NCI-H2227 (cell line): ENCODE data around the gene LNX2.
"Not testable (repeated sequence)": the region's sequence is repeated elsewhere in the genome, so short reads cannot be mapped to it uniquely, and the experiment has no call there.

Experiments
- DNase-seq: peaks from one replicate; lab custom pipeline; 2025; ENCODE audit not compliant: unreplicated experiment; lab: John Stamatoyannopoulos, UW

The LNX2 gene

DNA sequence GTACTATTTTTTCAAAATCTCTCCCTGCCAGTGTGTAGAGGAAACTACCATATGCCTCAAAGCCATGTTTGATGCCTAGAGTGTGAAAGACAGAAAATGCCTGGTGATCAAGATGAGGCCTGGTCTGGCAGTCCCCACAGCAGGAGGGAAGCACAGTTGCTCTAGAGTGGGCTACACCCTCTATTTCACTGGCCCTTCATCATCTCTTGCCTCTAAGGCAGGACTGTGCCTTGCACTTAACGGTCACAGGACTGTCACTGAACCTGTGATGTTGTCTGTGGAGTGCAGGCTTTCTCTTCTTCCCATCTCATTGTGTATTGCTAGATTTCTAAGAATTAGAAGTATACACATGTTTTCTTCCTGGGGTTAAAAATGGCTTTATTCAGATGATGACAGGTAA, 17.7 kb upstream of the LNX2 start:
- no peak for DNase-seq

DNA sequence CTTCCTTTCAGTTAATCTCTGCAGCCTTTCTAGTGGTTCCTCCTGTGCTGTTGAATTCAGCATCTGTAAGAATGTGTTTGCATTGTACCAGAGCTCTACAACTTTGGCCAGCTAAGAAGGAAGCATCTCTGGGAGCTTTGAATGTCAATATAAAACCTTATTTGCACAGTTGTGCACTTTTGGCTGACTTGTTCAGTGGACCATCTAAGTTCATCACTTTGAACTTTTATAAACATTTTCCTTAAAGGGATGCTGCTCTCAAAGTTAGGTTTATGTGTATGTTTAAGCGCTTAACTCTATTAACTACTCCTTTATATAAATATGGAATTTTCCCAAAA, 16.9 kb upstream of the LNX2 start:
- DNase-seq = no peak

- no peak for DNase-seq
Measured at GRCh38 chr13:27636589-27637288, 16.4 kb upstream of the LNX2 start.

- no peak for DNase-seq
Measured at GRCh38 chr13:27635266-27635665, 14.9 kb upstream of the LNX2 start.

DNA sequence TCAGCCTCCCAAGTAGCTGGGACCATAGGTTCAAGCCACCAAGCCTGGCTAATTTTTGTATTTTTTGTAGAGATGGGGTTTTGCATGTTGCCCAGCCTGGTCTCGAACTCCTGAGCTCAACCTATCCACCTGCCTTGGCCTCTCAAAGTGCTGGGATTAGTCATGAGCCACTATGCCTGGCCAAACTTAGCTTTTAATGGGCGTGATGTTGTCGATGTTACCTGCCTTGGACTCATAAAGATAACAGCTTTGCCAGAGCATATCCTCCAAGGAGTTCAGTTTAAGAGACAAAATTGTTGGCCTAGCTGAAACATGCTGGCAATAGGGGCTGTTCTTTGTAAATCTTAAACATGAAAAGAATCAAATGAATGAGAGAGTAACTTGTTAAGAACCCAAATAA, 14.5 kb upstream of the LNX2 start:
- no peak for DNase-seq

GRCh38 chr13:27634231-27634630, 13.9 kb upstream of the LNX2 start:
- no peak for DNase-seq

- no peak for DNase-seq
Measured at GRCh38 chr13:27632648-27633047, 12.3 kb upstream of the LNX2 start.

DNA sequence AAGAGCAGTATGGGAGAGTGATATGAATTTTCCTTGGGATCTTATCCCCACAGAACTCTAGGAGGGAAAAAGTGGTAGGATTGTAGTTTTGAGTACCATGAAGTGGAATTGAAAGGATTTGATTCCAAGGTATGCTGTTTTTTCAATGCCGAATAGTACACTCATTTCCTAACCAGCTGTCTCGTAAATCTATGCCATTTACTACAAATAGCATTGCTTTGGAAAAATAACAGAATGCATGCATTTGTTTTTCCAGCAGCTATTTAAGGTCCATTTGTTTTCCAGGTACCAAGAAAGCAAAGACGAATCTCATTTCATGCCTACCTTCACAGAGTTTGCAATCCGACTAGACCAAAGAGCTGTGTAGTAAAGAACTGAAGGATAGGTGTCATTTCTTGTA, 11.9 kb upstream of the LNX2 start:
- no peak for DNase-seq

DNA sequence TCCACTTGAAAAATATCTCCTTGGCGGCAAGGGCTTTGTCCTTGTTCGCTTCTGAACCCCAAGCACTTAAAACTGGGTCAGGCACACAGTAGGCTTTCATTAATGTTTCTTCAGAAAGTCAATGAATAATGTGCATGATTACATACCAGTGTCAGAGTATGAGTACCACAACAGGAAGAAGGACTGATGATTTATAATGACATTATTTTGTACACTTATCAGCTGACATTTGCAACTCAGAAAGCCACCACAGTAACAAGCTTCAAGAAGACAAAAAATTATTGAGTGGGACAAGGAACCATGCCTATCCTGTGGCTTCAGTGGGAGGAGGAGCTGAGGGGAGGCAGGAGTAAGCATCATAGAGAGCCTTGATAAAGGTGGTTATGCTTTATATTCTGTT, 11.3 kb upstream of the LNX2 start:
- no peak for DNase-seq

DNA sequence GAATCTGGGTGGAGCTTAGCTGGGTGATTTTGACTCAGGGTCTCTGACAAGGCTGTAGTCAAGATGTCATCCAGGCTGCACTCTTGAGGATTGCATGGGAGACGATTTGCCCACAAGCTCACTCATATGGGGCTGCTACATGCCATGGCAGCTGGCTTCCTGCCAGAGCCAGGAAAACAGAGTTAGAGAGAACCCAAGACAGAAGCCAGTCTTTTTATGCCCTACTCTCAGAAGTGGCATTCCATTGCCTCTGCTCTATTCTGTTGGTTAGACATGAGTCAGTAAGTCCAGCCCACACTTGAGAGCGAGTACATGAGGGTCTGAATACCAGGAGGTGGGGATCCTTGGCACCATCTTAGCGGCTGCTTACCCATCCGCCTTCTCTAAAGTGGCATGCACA, 10.8 kb upstream of the LNX2 start:
- no peak for DNase-seq

DNA sequence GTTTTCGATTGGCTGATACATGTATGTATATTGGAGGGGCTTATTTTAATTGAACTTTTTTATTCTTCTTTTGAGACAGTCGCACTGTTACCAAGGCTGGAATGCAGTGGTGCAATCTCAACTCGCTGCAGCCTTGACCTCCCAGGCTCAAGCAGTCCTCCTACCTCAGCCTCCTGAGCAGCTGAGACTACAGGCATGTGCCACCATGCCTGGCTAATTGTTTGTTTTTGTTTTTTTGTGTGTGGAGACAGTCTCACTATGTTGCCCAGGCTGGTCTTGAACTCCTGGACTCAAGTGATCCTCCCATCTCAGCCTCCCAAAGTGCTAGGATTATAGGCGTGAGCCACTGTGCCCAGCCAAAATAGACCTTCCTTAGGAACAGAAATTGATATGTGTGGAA, 8.4 kb upstream of the LNX2 start:
- not testable (repeated sequence) for DNase-seq

DNA sequence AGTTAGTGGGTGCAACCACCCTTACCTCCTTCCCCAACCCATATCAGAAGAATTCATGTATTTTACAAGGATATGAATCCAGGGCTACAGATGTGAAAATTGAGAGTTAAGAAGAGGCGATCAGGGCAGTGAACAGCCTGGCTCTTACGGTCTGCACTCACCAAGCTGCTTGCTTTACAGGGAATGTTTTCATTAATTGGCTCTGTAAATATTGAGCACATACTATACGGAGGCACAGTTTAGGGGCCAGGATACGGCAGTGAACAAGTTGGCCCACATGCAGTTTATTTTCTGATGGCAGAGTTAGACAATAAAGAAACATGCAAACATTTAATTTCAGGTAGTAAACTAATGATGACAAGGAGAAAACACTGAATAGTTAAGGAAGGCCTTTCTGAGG, 7.8 kb upstream of the LNX2 start:
- DNase-seq = no peak

DNA sequence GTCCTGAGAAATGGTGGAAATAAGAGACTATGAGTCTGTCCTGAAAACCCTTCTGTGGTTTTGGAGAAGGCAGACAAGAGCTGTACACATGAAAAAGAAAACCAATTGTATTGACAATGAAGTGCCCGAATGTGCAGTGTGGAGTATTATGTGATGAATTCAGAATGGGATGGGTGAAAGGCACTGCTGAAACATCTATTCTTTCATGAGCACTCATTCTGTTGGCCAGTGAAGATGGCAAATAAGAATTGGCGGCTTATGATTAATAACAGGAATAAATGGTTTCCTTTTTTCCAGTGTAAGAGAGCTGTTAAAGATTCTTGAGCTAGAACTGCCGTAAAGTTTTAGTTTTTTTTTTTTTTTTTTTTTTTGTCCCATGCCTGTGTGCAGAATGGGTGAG, 7.1 kb upstream of the LNX2 start:
- no peak for DNase-seq

GRCh38 chr13:27625839-27626238, 5.5 kb upstream of the LNX2 start:
- no peak for DNase-seq

GRCh38 chr13:27624071-27624470, 3.7 kb upstream of the LNX2 start:
- DNase-seq = no peak

- DNase-seq = no peak
Measured at GRCh38 chr13:27622881-27623280, 2.6 kb upstream of the LNX2 start.

- no peak for DNase-seq
Measured at GRCh38 chr13:27622102-27622820, 1.9 kb upstream of the LNX2 start.

- DNase-seq = peak; percentile 81
Measured at GRCh38 chr13:27621366-27622101, 1.2 kb upstream of the LNX2 start, which contains the start of gene POLR1D. Gene POLR1D (plus strand): TSS chr13:27621892. CDS start chr13:27621984, 92 bp downstream.

DNA sequence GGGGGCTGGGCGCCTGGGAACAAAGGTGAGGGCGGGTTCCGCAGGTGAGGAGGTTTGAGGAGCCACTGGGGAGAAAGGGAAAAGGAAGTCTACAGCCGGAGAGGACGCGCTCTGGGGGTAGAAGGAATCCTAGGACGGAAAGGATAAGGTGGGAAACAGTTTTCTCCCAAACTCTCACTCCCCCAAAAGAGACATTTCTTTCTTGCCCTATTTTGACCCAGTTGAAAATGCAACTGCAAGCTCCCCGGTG, 712 bp upstream of the LNX2 start:
- no peak for DNase-seq

DNA sequence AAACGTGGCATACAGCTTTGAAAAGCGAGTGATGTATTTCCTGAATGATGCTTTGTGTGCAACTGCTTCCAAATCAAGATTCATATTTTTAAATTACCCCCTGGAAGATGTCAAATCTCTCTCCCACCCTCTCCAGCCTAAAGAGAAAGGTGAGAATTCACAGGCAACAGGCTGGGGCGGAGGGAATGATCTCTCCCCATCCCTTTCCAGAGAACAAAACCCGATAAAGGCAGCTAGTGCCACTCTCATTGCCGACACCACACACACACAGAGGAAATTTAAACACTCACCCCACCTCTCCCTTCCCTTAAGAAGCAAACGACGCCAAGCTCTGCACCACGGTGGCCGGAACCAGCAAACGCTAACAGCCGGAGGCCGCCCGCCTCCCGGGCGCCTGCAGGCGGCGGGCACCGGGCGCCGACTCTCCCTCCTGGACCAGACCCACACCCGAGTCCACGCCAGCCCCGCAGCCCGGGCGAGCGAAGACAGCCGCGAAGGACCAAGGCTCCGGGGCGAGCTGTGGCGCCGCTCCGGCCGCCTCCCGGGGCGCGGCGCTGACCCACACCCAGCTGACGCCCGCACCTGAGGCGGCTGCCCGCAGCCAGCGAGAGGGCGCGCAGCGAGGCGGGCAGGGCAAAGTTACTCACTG, 477 bp downstream of the LNX2 start:
- peak; percentile 53 for DNase-seq

GRCh38 chr13:27619093-27619727, 1.1 kb downstream of the LNX2 start:
- DNase-seq = no peak
